ENCODE measurements around the gene CDKN2D.
"Not testable (repeated sequence)": the region's sequence is repeated elsewhere in the genome, so short reads cannot be mapped to it uniquely, and the experiment has no call there.

CDKN2D gene

DNA sequence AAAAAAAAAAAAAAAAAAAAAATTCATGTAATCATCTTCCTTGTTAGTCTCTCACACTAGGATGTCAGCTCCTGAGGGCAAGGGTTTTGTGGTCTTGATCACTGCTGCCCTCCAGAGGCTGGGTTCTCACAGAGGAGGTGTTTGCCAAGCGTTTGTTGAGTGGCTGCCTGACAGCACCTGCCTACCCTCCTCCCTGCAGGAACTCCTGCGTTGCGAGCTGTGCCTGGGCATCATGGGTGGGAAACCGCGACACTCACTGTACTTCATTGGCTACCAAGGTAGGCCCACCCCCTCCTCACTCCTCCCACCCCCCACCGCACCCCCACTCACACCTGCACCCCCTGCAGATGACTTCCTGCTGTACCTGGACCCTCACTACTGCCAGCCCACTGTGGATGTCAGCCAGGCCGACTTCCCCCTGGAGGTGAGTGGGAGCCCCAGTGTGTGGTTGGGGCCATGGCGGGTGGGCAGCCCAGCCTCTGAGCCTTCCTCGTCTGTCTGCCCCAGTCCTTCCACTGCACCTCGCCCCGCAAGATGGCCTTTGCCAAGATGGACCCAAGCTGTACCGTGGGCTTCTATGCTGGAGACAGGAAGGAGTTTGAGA, 17.0 kb downstream of the CDKN2D start:
- H3K4me3 ChIP-seq (ENCODE audit: low read length): no peak overlapping the region
- no peak for DNase-seq (ENCODE audit: low read depth)
- TF ChIP-seq, protein P1, sequence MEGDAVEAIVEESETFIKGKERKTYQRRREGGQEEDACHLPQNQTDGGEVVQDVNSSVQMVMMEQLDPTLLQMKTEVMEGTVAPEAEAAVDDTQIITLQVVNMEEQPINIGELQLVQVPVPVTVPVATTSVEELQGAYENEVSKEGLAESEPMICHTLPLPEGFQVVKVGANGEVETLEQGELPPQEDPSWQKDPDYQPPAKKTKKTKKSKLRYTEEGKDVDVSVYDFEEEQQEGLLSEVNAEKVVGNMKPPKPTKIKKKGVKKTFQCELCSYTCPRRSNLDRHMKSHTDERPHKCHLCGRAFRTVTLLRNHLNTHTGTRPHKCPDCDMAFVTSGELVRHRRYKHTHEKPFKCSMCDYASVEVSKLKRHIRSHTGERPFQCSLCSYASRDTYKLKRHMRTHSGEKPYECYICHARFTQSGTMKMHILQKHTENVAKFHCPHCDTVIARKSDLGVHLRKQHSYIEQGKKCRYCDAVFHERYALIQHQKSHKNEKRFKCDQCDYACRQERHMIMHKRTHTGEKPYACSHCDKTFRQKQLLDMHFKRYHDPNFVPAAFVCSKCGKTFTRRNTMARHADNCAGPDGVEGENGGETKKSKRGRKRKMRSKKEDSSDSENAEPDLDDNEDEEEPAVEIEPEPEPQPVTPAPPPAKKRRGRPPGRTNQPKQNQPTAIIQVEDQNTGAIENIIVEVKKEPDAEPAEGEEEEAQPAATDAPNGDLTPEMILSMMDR (conservative IDR thresholded peaks at IDR 0.05; ENCODE audit: low read depth, low read length): peak; percentile 35

DNA sequence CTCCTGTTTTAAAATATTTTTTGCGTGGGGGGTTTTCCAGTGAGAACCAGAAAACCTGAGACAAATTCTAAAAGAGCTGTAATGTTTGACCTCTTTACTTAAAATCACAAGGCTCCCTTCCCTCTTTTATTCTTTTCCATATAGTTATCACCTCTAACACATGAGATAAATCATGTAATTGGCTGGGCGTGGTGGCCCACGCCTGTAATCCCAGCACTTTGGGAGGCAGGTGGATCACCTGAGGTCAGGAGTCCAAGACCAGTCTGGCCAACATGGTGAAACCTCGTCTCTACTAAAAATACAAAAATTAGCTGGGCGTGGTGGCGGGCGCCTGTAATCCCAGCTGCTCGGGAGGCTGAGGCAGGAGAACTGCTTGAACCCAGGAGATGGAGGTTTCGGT, 17.8 kb downstream of the CDKN2D start:
- not testable (repeated sequence) for H3K4me3 ChIP-seq (ENCODE audit: low read length); DNase-seq (ENCODE audit: low read depth)

DNA sequence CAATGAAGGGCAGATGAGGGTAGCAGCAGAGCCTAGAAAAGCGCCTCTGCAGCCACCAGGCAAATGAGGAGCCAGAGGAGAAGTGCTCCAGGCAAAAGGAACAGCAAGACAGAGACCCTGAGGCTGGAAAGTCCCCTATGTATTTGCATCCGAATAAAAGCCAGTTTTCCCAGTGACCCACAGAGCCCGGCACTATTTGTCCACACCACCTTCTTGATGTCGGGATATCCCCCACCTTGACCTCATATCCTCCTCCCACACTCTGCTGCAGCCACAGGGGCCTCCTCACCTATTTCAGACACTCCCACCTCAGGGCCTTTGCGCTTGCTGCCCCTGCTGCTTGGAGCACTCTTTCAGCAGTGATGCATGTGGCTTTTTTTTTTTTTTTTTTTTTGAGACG, 18.4 kb downstream of the CDKN2D start:
- no peak for DNase-seq (ENCODE audit: low read depth)
- H3K4me3 ChIP-seq (ENCODE audit: low read length): no peak overlapping the region
- TF ChIP-seq, protein P1 (conservative IDR thresholded peaks at IDR 0.05; ENCODE audit: low read depth, low read length): no peak

DNA sequence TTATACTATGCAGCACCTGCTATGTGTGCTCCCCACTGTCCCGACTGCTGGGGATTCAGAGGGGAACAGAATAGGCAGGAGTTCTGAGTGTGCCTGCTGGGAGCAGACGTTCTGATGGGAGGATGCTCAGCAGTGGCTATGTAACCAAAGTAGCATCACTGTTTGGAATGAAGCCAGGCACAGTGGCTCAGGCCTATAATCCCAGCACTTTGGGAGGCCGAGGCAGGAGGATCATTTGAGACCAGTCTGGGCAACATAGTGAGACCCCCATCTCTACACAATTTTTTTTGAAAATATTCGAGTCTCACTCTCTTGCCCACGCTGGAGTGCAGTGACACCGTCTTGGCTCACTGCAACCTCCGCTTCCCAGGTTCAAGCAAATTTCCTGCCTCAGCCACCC, 19.0 kb downstream of the CDKN2D start:
- no peak for DNase-seq (ENCODE audit: low read depth)
- TF ChIP-seq, protein P1 (conservative IDR thresholded peaks at IDR 0.05; ENCODE audit: low read depth, low read length): no peak

DNA sequence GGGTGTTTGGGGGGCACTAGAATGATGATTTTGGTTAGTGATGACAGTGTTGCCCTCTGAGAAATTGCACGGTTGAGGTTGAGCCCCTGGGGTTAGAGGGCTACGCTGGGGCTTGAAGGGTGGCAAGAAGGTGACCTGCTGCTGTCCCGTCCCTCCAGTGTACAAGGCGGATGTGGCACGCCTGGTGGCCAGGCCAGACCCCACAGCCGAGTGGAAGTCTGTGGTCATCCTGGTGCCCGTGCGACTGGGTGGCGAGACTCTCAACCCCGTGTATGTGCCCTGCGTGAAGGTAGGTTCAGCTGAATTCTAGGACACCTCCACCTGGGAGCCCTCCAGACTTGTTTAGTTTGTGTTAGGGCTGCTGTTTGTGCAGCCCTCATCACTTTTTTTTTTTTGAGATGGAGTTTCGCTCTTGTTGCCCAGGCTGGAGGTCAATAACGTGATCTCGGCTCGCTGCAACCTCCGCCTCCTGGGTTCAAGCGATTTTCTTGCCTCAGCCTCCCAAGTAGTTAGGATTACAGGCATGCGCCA, 20.0 kb downstream of the CDKN2D start:
- TF ChIP-seq, protein P1 (conservative IDR thresholded peaks at IDR 0.05; ENCODE audit: low read depth, low read length): no peak
- H3K4me3 ChIP-seq (ENCODE audit: low read length): no peak overlapping the region
- no peak for DNase-seq (ENCODE audit: low read depth)

More for the DNA sequence above, 19.0 kb downstream of the CDKN2D start:
- H3K4me3 ChIP-seq (ENCODE audit: low read length): no peak overlapping the region

DNA sequence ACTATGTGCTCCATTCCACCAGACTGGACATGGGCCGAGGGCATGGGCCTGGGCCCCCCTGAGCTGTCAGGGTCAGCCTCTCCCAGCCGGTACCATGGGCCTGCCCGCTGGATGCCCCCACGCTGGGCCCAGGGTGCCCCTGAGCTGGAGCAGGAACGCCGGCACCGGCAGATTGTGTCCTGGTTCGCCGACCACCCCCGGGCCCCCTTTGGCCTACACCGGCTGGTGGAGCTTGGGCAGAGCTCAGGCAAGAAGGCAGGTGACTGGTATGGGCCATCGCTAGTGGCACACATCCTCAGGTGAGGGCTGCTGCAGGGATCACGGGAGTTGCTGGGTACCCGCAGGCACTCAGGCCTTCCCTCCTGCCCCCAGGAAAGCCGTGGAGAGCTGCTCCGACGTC, 22.0 kb downstream of the CDKN2D start:
- TF ChIP-seq, protein P1 (conservative IDR thresholded peaks at IDR 0.05; ENCODE audit: low read depth, low read length): no peak
- no peak for DNase-seq (ENCODE audit: low read depth)
- H3K4me3 ChIP-seq (ENCODE audit: low read length): no peak overlapping the region

DNA sequence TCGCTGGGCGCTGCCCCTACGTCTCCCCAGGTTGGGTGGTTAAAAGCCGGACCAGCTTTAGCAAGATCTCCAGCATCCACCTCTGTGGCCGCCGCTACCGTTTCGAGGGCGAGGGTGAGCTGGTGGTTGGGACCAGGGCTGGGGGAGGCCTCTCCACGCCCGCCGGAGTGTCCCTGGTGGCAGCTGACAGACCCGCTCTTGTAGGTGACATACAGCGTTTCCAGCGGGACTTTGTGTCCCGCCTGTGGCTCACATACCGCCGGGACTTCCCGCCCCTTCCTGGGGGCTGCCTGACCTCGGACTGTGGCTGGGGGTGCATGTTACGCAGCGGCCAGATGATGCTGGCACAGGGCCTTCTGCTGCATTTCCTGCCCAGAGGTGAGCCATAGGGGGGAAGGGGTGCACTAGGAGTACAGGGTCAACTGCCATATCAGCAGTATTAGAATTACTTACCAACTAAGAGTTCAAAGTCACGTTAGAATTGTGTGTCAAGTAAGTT, 24.0 kb downstream of the CDKN2D start:
- peak overlapping the region; percentile 82 for H3K4me3 ChIP-seq (ENCODE audit: low read length)
- no peak for DNase-seq (ENCODE audit: low read depth)
- TF ChIP-seq, protein P1 (conservative IDR thresholded peaks at IDR 0.05; ENCODE audit: low read depth, low read length): no peak

All from retinal pigment epithelial cell (primary cell).